Ovary (tissue), 9 donors: ENCODE data around the gene DUXA. TPM values are rescaled to one million over a fixed set of nuclear protein-coding genes. Genes with fewer than 3 reads are reported as not detected.

Experiments
- DNase-seq, 5 donors: peaks; one replicate each; pipeline ENCODE4 v3.0.0-alpha.2; 2019 to 2020
- H3K27ac ChIP-seq, 2 donors: fragments of 200-600 bp; one replicate each; pipeline versions ENCODE4 v1.5.1 to v1.8.0; 2019 to 2022
- H3K27me3 ChIP-seq: fragments of 200-600 bp; one replicate; pipeline ENCODE4 v1.8.0; 2022
- H3K36me3 ChIP-seq: fragments of 200-600 bp; sonication (generic); one replicate; pipeline ENCODE4 v1.5.1; 2019
- H3K4me1 ChIP-seq: one replicate; pipeline ENCODE4 v1.8.1; 2013; ENCODE audit warnings: mild to moderate bottlenecking, moderate library complexity; ENCODE audit not compliant: insufficient read depth
- H3K4me3 ChIP-seq: fragments of 200-600 bp; sonication (generic); one replicate; pipeline ENCODE4 v1.5.1; 2017
- H3K9me3 ChIP-seq, 2 donors: fragments of 200-600 bp in 1 of 2; sonication (generic) in 1 of 2; one replicate each; pipeline versions ENCODE4 v1.5.1 to v1.8.1; 2013 to 2019; ENCODE audit warnings: mild to moderate bottlenecking in 1 of 2, moderate library complexity in 1 of 2
- CTCF ChIP-seq, 3 donors: fragments of 450-650 bp in 2 of 3; fragments of 200-600 bp in 1 of 3; IDR thresholded peaks; one replicate each; pipeline versions ENCODE4 v1.5.1 to v1.8.0; 2016 to 2022; ENCODE audit warnings: antibody characterized with exemption in 3 of 3, mild to moderate bottlenecking in 1 of 3
- EP300 ChIP-seq: sonication (generic); formaldehyde crosslinking; IDR thresholded peaks from one replicate; pipeline ENCODE4 v1.6.1; 2017; ENCODE audit warnings: antibody characterized with exemption
- POLR2A ChIP-seq: fragments of 450-650 bp; IDR thresholded peaks from one replicate; pipeline ENCODE4 v1.6.1; 2017; ENCODE audit warnings: antibody characterized with exemption, mild to moderate bottlenecking, moderate library complexity
- WGBS, 3 donors: extraction: QIAGEN DNeasy Blood & Tissue Kit in 1 of 3; methylation state at CpG; one replicate each; pipeline versions ENCODE4 v1.1.5 to v1.1.7; 2013 to 2017; 5-methylcytosine and 5-hydroxymethylcytosine counted together
- intact Hi-C, 4 donors: fragments of 100-400 bp; cut with DNase I; formaldehyde crosslinking; loops; one replicate each; pipeline versions ENCODE4 v1.11.0 to v1.15.1; 2022 to 2023
- polyA plus RNA-seq, 2 donors: library from polyadenylated mRNA; stranded (reverse); fragments of 200-250 nt in 1 of 2; fragments of 350-450 nt in 1 of 2; fragmentation: Illumina TruSeq in 1 of 2; extraction: RNeasy Lipid Tissue Mini Kit (QIAGEN cat#74804) in 1 of 2; gene quantifications; one replicate each; pipeline ENCODE4 v1.2.3, GENCODE V29; 2013 to 2014
- small RNA-seq: library from RNA; depleted of rRNA; stranded (forward); fragments of <200 nt; gene quantifications from one replicate; pipeline ENCODE3, GENCODE V24; 2016
- total RNA-seq, 7 donors: library from RNA; depleted of rRNA in 2 of 7; stranded (reverse); fragments of >200 nt in 2 of 7; fragmentation: NEBNext Ultra II Directional in 3 of 7; extraction: Animal tissue kit (Norgen Biotek cat#: 25700) in 3 of 7; gene quantifications; one replicate each; pipeline versions ENCODE4 v1.1.0 to v1.2.4, GENCODE V29; 2016 to 2023
- donor health status: DM: no; HTN: no; CAD: no; lungs with moderate emphysema.
- donor health status: DM: no; HTN: no; CAD: no.
- donor health status: Bipolar disorder and iron deficiency.
- donor health status: DM: yes; HTN: yes; CAD: no.
- donor health status: DM: no; HTN: no; CAD: no.
- donor health status: DM: yes; HTN: yes; CAD: no.

Gene DUXA
- total and polyA plus RNA-seq, 9 donors: not detected

- 87 to 90% (median 89%) methylated on average over 9 of the region's 9 CpGs for WGBS, 3 donors
- no peak for DNase-seq
- H3K36me3 ChIP-seq: no peaks in the 10 kb centered on the region
- H3K4me3 ChIP-seq: no peak overlapping the region
- no peaks in the 10 kb centered on the region for H3K27me3 ChIP-seq
- no peaks in the 10 kb centered on the region for H3K4me1 ChIP-seq
- TF ChIP-seq CTCF (IDR thresholded peaks at IDR 0.05): no peak
- TF ChIP-seq EP300: no peak
- TF ChIP-seq POLR2A: no peak
- no peaks in the 10 kb centered on the region for H3K9me3 ChIP-seq
- intact Hi-C loops: no loop called here
- H3K27ac ChIP-seq: no peak overlapping the region
Observed at GRCh38 chr19:57110592-57111328, 56.5 kb downstream of the DUXA start.

GRCh38 chr19:57106722-57107235, 60.5 kb downstream of the DUXA start:
- Histone ChIP-seq H3K36me3 (no peaks in the 10 kb centered on the region), H3K9me3 (no peaks in the 10 kb centered on the region), H3K4me1 (no peaks in the 10 kb centered on the region), H3K4me3 (no peak overlapping the region), H3K27ac (no peak overlapping the region), H3K27me3 (no peaks in the 10 kb centered on the region)
- no peak for TF ChIP-seq CTCF (IDR thresholded peaks at IDR 0.05)
- TF ChIP-seq POLR2A: no peak
- no peak for TF ChIP-seq EP300
- WGBS, 3 donors: 5 to 10% (median 6%) methylated on average over 26 to 42 of the region's 42 CpGs
- intact Hi-C loops: loop anchor here in 3 of 4 donors (10.0 kb wide), 2 partner anchors 382 to 1048 kb away; partner anchors contain the start of gene ZNF329 (in 3 of the 3)
- DNase-seq: no peak

- intact Hi-C loops: loop anchor here in 3 of 4 donors (10.0 kb wide), 2 partner anchors 381 to 1049 kb away; partner anchors contain the start of gene ZNF329 (in 3 of the 3)
- no peak for DNase-seq
- Histone ChIP-seq H3K36me3 (no peaks in the 10 kb centered on the region), H3K27me3 (no peaks in the 10 kb centered on the region), H3K4me1 (no peaks in the 10 kb centered on the region), H3K4me3 (no peak overlapping the region), H3K27ac (no peak overlapping the region), H3K9me3 (no peaks in the 10 kb centered on the region)
- TF ChIP-seq EP300 (no peak), POLR2A (no peak), CTCF (IDR thresholded peaks at IDR 0.05) (no peak)
- WGBS, 3 donors: 5 to 8% (median 7%) methylated on average over 53 to 57 of the region's 57 CpGs
Observed at GRCh38 chr19:57105976-57106721, 61.1 kb downstream of the DUXA start.

Small RNAs within 50 kb of the gene (small RNA-seq; reads per million reads assigned to genes)
- gene AC025588.3: not detected

Other genes starting within 250 kb of the DUXA start
- gene USP29, start 47.5 kb downstream of the DUXA start, total RNA-seq: not detected
- not detected for gene USP29, start 47.5 kb downstream of the DUXA start, polyA plus RNA-seq
- not detected for gene ZIM3, start 22.3 kb downstream of the DUXA start, total RNA-seq
- not detected for gene ZIM3, start 22.3 kb downstream of the DUXA start, polyA plus RNA-seq
- gene ZNF264, start 24.0 kb upstream of the DUXA start, total RNA-seq: 10 to 100 TPM; 28.6 to 56.6 (median 46.4) TPM
- gene ZNF264, start 24.0 kb upstream of the DUXA start, polyA plus RNA-seq: 10 to 100 TPM in 1 of 2 donors, 1 to 10 TPM in 1; 7.0 to 18.6 TPM
- gene AURKC, start 63.5 kb upstream of the DUXA start, total RNA-seq: under 1 TPM in 4 of 7 donors, not detected in 3; 0.60 to 0.87 (median 0.79) TPM
- gene AURKC, start 63.5 kb upstream of the DUXA start, polyA plus RNA-seq: 1 to 10 TPM in 1 of 2 donors, under 1 TPM in 1; 0.45 to 1.9 TPM
- 10 to 100 TPM; 10.8 to 27.8 (median 19.4) TPM for gene ZNF805, start 73.1 kb upstream of the DUXA start, total RNA-seq
- 1 to 10 TPM; 1.7 to 4.5 TPM for gene ZNF805, start 73.1 kb upstream of the DUXA start, polyA plus RNA-seq
- 100 to 1,000 TPM in 1 of 7 donors, 10 to 100 TPM in 6; 57.2 to 103 (median 68.6) TPM for gene ZNF460, start 113.0 kb upstream of the DUXA start, total RNA-seq
- 1 to 10 TPM; 3.0 to 4.4 TPM for gene ZNF460, start 113.0 kb upstream of the DUXA start, polyA plus RNA-seq
- gene ZNF543, start 153.0 kb upstream of the DUXA start, total RNA-seq: 10 to 100 TPM in 4 of 7 donors, 1 to 10 TPM in 3; 4.9 to 12.9 (median 10.5) TPM
- 1 to 10 TPM; 4.0 to 4.9 TPM for gene ZNF543, start 153.0 kb upstream of the DUXA start, polyA plus RNA-seq
- gene ZNF304, start 183.8 kb upstream of the DUXA start, total RNA-seq: 10 to 100 TPM in 3 of 7 donors, 1 to 10 TPM in 4; 3.0 to 13.0 (median 9.1) TPM
- gene ZNF304, start 183.8 kb upstream of the DUXA start, polyA plus RNA-seq: 10 to 100 TPM in 1 of 2 donors, 1 to 10 TPM in 1; 4.8 to 12.5 TPM
- gene TRAPPC2B, start 196.1 kb upstream of the DUXA start, total RNA-seq: 10 to 100 TPM in 6 of 7 donors, 1 to 10 TPM in 1; 9.1 to 23.6 (median 11.6) TPM
- 10 to 100 TPM; 10.3 to 25.1 TPM for gene TRAPPC2B, start 196.1 kb upstream of the DUXA start, polyA plus RNA-seq
- gene ZNF547, start 196.1 kb upstream of the DUXA start, total RNA-seq: 1 to 10 TPM; 1.2 to 4.7 (median 3.0) TPM
- 1 to 10 TPM; 1.8 to 2.9 TPM for gene ZNF547, start 196.1 kb upstream of the DUXA start, polyA plus RNA-seq
- gene ZNF548, start 222.4 kb upstream of the DUXA start, total RNA-seq: 10 to 100 TPM; 14.5 to 28.2 (median 24.4) TPM
- gene ZNF548, start 222.4 kb upstream of the DUXA start, polyA plus RNA-seq: 10 to 100 TPM; 13.4 to 13.7 TPM
- 10 to 100 TPM in 6 of 7 donors, 1 to 10 TPM in 1; 5.4 to 22.4 (median 18.7) TPM for gene ZNF17, start 243.7 kb upstream of the DUXA start, total RNA-seq
- 1 to 10 TPM; 6.3 to 7.2 TPM for gene ZNF17, start 243.7 kb upstream of the DUXA start, polyA plus RNA-seq